Measurements from ENCODE around the gene MVP. TPM values are rescaled to one million over a fixed set of nuclear protein-coding genes. Genes with fewer than 3 reads are reported as not detected.
"Not testable (repeated sequence)": the region's sequence is repeated elsewhere in the genome, so short reads cannot be mapped to it uniquely, and the experiment has no call there.

The MVP gene
- total and polyA plus RNA-seq, 12 donors: 73.9 to 492 (median 336) TPM

DNA sequence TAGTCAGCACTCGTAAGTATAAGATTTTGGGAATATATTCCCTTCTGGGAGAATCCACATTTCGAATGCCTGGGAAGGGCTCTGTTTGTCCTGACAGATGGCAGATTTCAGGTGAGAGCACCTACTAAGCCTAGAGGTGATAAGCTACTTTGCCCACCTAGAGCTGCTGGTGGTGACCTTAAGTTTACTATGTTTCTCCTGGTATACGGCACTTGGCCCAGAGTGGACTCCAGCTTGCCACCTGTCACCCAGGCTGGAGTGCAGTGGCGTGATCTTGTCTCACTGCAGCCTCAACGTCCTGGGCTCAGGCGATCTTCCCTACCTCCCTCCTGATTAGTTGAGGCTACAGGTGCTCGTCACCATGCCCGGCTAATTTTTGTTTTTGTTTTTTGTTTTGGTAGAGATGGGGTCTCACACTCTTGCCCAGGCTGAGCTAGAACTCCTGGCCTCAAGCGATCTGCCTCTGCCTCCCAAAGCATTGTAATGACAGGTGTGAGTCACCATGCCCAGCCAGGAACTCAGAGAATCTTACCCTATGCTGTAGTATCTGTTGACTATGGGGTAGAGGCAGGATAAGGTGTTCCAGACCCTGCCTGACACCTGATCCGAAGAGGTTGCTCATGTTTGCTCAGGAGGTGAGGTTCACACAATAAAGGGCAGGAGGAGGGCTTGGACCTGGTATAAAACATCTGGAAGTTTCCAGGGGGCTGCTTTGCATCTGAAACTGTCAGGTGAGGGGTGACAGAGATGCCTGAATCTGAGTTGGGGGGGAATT lies 42.5 kb upstream of the MVP start, which contains the start of gene ZG16:
TSS of gene ZG16 (plus strand) at position 681 of the 775 bp plus-strand sequence. CDS start 1,011 bp downstream, outside the sequence.
- no peaks in the 10 kb centered on the region for H3K27me3 ChIP-seq
- H3K27ac ChIP-seq: no peak within 1 kb of the TSS
- no peaks in the 10 kb centered on the region for H3K36me3 ChIP-seq (replicated peaks in 1 of 2)
- DNase-seq: no peak
- no peaks in the 10 kb centered on the region for H3K9me3 ChIP-seq (replicated peaks in 1 of 3)
- H3K4me1 ChIP-seq (replicated peaks in 1 of 2): no peaks in the 10 kb centered on the region
- WGBS, 4 donors: 71 to 85% (median 76%) methylated on average over 9 to 10 of the region's 10 CpGs
- no peak within 1 kb of the TSS for H3K4me3 ChIP-seq
- intact Hi-C loops (cut with DNase I): loop anchor here in 1 of 2 donors (10.0 kb wide), 1 partner anchor 83 kb away; no protein-coding TSS in a partner anchor
- TF ChIP-seq POLR2A (IDR thresholded peaks at IDR 0.05) (no peak), CTCF (IDR thresholded peaks at IDR 0.05) (no peak)

GRCh38 chr16:29779474-29779873 lies 40.8 kb upstream of the MVP start:
- no peaks in the 10 kb centered on the region for H3K4me1 ChIP-seq (replicated peaks in 1 of 2)
- intact Hi-C loops (cut with DNase I): loop anchor here in 1 of 2 donors (10.0 kb wide), 1 partner anchor 85 kb away; no protein-coding TSS in a partner anchor
- DNase-seq: no peak
- H3K27ac ChIP-seq: no peak overlapping the region
- H3K9me3 ChIP-seq (replicated peaks in 1 of 3): no peaks in the 10 kb centered on the region
- H3K27me3 ChIP-seq: no peaks in the 10 kb centered on the region
- H3K36me3 ChIP-seq (replicated peaks in 1 of 2): no peaks in the 10 kb centered on the region
- no peak overlapping the region for H3K4me3 ChIP-seq
- 56 to 75% (median 69%) methylated on average over 10 of the region's 10 CpGs for WGBS, 4 donors
- TF ChIP-seq CTCF (IDR thresholded peaks at IDR 0.05) (no peak), POLR2A (IDR thresholded peaks at IDR 0.05) (no peak)

DNA sequence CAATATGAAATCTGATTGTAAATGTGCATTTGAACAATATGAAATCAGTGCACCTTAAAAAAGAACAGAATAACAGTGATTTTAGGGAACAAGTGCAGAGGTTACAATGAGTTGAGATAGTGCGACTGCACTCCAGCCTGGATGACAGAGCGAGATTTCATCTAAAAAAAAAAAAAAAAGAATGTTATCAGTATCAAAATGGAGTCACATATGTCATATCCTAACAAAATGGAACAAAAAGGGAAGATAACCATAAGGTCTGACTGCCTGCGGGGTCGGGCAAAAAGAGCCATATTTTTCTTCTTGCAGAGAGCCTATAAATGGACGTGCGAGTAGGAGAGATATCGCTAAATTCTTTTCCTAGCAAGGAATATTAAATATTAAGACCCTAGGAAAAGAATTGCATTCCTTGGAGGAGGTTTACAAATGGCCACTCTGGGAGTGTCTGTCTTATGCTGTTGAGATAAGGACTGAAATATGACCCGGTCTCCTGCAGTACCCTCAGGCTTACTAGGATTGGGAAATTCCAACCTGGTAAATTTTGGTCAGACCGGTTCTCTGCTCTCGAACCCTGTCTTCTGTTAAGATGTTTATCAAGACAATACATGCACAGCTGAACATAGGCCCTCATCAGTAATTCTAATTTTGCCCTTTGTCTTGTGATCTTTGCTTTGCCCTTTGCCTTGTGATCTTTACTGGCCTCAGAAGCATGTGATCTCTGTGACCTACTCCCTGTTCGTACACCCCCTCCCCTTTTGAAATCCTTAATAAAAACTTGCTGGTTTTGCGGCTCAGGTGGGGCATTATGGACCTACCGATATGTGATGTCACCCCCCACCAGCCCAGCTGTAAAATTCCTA lies 36.9 kb upstream of the MVP start:
- WGBS, 4 donors: 78 to 82% (median 80%) methylated on average over 13 of the region's 13 CpGs
- H3K9me3 ChIP-seq (replicated peaks in 1 of 3); H3K4me1 ChIP-seq (replicated peaks in 1 of 2); H3K27me3 ChIP-seq; H3K4me3 ChIP-seq; intact Hi-C loops (cut with DNase I); DNase-seq; H3K27ac ChIP-seq; H3K36me3 ChIP-seq (replicated peaks in 1 of 2): not testable (repeated sequence)

- Histone ChIP-seq H3K4me3 (no peak overlapping the region), H3K9me3 (replicated peaks in 1 of 3) (no peaks in the 10 kb centered on the region), H3K27me3 (no peaks in the 10 kb centered on the region), H3K4me1 (replicated peaks in 1 of 2) (no peaks in the 10 kb centered on the region), H3K27ac (no peak overlapping the region), H3K36me3 (replicated peaks in 1 of 2) (no peaks in the 10 kb centered on the region)
- no peak for DNase-seq
- TF ChIP-seq CTCF (IDR thresholded peaks at IDR 0.05) (no peak), POLR2A (IDR thresholded peaks at IDR 0.05) (no peak)
- 87 to 96% (median 93%) methylated on average over 2 of the region's 2 CpGs for WGBS, 4 donors
- intact Hi-C loops (cut with DNase I): no loop called here
Observed at GRCh38 chr16:29784157-29784556, 36.1 kb upstream of the MVP start.
